ENCODE data around the gene KRT84.
"Not testable (repeated sequence)": the region's sequence is repeated elsewhere in the genome, so short reads cannot be mapped to it uniquely, and the experiment has no call there.

Gene KRT84

DNA sequence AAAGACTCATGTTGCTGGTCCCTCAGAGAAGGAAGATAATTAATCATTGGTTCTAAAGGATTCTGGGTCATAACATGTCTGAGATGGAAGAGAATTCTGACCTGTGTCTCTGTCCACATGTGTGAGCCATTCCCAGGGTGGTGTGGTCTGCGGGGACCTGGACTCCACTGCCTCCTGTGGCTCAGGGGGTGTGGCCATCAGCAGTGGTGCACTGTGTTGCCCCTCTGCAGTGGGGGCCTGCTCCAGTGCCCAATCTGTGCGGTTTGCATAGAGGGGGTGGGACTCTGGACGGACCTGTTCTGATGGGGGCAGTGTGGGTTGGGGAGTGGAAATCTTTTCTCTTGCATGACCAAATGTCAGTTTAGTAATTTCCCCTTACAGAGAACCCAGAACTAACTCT lies 31.7 kb downstream of the KRT84 start:
- Histone ChIP-seq H3K9ac (ENCODE audit: low read depth, low read length) (no peak overlapping the region), H3K36me3 (ENCODE audit: insufficient read depth, low read length) (no peaks in the 10 kb centered on the region), H3K4me1 (ENCODE audit: insufficient read depth, low read length) (no peaks in the 10 kb centered on the region), H3K9me3 (ENCODE audit: control insufficient read depth, insufficient read depth, low read length) (no peaks in the 10 kb centered on the region)

DNA sequence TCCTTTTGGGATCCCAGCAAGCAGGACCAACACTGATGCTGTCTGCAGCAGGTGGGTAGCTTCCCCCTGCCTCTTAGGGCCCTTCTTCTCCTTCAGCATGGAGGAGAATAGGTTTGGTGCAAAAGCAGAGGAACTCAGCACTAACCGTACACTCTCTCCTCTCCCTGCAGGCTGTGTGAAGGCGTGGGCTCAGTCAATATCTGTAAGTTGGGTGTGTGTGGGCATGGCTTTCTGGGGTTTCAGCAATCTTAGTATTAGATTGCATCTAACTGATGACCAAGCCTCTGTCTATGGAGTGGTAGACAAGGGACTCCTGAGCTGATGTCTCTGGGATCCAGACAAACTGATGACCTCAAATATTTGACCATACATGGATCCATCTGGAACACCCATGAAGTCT lies 32.5 kb downstream of the KRT84 start:
- Histone ChIP-seq H3K9ac (ENCODE audit: low read depth, low read length) (no peak overlapping the region), H3K36me3 (ENCODE audit: insufficient read depth, low read length) (no peaks in the 10 kb centered on the region), H3K4me1 (ENCODE audit: insufficient read depth, low read length) (no peaks in the 10 kb centered on the region), H3K9me3 (ENCODE audit: control insufficient read depth, insufficient read depth, low read length) (no peaks in the 10 kb centered on the region)

DNA sequence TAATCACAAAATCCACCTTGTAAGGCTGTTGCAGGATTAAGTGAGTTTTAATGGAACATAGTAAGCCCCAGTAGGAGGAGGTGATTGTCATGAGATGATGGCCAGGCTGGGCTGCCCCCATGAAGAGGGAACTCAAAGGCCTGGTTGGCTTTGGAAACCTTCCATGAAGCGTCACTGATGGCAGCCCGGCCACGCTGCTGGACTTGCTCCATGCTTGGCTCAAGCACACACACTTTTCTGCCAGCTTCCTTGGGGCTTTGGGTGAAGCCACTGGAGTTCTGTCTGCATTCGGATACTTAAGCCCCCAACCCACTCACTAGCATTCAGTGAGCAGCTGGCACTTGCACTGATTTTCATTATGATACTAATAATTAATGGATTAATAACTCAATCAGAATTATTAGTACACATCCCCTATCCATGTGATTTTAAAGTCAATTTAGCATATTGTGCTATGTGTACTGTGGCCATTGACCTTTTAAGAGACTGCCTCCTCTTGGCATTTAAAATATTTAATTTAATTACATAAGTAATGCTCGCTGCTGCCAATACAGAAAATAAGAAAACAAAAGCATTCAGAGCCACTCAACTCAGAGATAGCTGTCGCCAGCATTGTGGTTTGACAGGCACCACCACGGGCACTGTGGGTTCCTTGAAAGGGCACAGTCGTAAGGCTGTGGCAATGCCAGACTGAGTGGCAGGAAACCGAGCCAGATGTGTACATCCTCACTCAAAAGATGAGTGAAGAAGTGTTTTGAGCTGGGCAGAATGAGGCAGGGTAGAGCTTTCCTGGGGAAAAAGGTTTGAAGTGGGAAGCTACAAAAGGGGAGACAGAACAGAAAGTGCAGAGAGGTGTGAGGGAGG lies 34.0 kb downstream of the KRT84 start:
- Histone ChIP-seq H3K36me3 (ENCODE audit: insufficient read depth, low read length) (no peaks in the 10 kb centered on the region), H3K4me1 (ENCODE audit: insufficient read depth, low read length) (no peaks in the 10 kb centered on the region), H3K9ac (ENCODE audit: low read depth, low read length) (no peak overlapping the region), H3K9me3 (ENCODE audit: control insufficient read depth, insufficient read depth, low read length) (no peaks in the 10 kb centered on the region)

DNA sequence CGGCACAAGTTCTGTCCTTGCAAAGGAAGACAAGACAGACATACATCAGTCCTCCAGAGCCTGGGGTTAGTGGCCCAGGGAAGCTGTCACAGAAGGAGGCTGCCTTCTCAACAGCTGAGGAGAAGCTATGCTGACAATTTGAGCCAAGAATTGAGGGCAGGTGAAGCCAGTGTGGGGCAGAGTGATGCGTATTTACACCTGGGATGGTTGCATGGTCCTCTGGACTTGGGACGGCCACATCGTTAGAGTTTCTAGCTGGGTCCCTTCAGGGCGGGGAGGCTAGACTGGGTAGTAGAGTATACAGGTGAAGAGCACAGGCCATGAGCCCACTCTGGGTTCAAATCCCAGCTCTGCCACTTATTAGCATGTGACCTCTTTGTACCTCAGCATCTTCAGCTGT lies 34.7 kb downstream of the KRT84 start:
- Histone ChIP-seq H3K4me1 (ENCODE audit: insufficient read depth, low read length) (no peaks in the 10 kb centered on the region), H3K36me3 (ENCODE audit: insufficient read depth, low read length) (no peaks in the 10 kb centered on the region), H3K9me3 (ENCODE audit: control insufficient read depth, insufficient read depth, low read length) (no peaks in the 10 kb centered on the region), H3K9ac (ENCODE audit: low read depth, low read length) (no peak overlapping the region)

DNA sequence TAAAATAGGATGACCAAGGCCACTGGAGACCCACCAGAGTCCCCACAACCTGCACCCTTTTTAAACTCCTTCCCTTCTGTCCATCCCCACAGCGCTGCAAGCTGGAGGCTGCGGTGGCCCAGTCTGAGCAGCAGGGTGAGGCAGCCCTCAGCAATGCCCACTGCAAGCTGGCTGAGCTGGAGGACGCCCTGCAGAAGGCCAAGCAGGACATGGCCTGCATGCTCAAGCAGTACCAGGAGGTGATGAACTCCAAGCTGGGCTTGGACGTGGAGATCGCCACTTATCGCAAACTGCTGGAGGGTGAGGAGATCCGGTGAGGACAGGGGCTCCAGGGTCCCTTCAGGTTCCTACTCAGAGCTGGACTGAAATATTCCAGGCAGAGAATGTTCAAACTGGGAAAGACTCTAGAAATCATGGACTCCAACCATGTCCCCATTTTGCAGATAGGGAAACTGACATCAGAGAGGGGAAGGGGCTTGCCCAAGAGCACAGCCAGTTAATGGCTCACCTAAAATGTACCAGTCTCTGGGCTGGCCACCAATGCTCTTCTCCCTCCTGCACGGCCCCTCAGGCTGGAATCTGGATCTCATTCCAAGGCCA lies 35.3 kb downstream of the KRT84 start:
- no peaks in the 10 kb centered on the region for H3K4me1 ChIP-seq (ENCODE audit: insufficient read depth, low read length)
- H3K9ac ChIP-seq (ENCODE audit: low read depth, low read length): no peak overlapping the region
- H3K9me3 ChIP-seq (ENCODE audit: control insufficient read depth, insufficient read depth, low read length): no peaks in the 10 kb centered on the region
- H3K36me3 ChIP-seq (ENCODE audit: insufficient read depth, low read length): no peaks in the 10 kb centered on the region

DNA sequence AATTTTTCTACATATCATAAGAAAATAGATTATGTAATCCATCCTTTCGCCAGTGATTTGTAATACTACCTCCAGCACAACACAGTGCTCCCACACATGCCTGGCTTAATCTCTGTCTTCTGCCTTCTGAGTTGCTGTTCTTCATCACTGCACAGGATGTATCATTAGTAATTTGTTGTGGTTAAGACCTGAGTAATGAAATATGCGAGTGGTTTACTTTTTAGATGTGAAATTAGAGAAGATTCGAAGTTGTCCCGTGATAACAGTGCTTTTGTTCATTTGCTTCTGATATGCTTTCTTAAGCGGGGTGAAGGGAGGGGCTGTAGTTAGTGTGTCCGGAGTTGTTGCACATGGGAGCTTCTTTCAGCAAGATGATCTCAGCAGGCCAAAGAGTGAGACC lies 36.3 kb downstream of the KRT84 start:
- H3K36me3 ChIP-seq (ENCODE audit: insufficient read depth, low read length): no peaks in the 10 kb centered on the region
- no peak overlapping the region for H3K9ac ChIP-seq (ENCODE audit: low read depth, low read length)
- no peaks in the 10 kb centered on the region for H3K4me1 ChIP-seq (ENCODE audit: insufficient read depth, low read length)
- no peaks in the 10 kb centered on the region for H3K9me3 ChIP-seq (ENCODE audit: control insufficient read depth, insufficient read depth, low read length)

DNA sequence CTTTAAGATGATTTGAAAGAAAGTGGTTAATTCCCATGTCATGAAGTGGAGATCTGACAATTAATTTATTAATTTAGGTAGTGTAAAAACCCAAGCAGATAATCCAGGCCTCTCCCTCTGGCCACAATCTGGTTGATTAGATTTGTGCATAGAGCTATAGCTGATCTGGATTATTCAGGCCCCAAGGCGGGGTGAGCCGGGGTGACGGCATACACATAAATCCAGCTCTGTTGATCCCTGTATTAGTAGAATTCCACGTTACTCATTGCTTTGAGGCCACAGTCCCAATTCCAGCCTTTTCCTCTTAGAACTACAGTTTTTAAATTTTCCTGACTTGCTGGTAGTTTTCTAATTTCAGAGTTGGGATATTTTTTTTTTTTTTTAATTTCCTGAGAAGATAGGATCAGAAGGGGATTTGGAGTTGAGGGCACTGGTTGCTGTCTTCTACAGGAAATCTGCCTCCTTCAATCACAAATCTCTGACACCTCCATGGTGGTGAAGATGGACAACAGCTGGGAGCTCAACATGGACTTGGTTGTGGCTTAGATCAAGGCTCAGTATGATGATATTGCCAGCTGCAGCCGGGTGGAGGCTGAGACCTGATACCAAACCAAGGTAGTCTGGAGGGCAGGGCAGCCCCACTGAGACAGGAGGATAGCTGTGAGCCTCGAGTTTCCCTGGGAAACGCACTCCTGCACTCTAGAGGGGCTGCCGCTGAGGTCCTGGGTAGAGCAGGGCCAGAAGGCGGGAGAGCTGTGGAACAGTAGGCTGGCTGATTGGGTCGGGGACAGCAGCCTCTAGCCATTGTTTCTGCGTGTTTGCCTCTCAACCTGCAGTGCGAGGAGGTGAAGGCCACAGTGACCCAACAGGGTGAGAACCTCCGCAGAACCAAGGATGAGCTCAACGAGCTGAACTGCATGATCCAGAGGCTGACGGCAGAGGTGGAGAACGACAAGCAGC lies 37.6 kb downstream of the KRT84 start:
- Histone ChIP-seq H3K9ac (ENCODE audit: low read depth, low read length) (no peak overlapping the region), H3K4me1 (ENCODE audit: insufficient read depth, low read length) (no peaks in the 10 kb centered on the region), H3K36me3 (ENCODE audit: insufficient read depth, low read length) (no peaks in the 10 kb centered on the region), H3K9me3 (ENCODE audit: control insufficient read depth, insufficient read depth, low read length) (no peaks in the 10 kb centered on the region)

DNA sequence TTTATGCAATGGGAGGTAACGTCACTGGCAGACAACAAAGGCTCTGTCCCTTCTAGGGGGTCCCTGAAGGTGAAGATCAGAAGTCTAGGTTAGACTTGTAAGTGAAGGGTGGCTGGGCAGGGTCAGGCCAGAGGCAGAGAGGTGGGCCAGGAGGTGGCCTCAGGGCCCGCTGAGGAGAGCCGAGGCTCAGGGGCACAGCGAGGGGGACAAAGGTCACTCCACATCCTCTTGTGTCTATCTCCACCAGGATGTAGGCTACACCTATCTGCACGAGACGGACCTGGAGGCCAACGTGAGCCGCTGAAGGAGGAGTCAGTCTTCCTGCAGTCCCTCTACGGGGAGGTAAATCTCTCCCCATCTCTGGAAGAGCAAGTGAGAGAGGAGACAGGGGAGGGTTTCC lies 38.4 kb downstream of the KRT84 start:
- no peaks in the 10 kb centered on the region for H3K9me3 ChIP-seq (ENCODE audit: control insufficient read depth, insufficient read depth, low read length)
- H3K36me3 ChIP-seq (ENCODE audit: insufficient read depth, low read length): no peaks in the 10 kb centered on the region
- no peak overlapping the region for H3K9ac ChIP-seq (ENCODE audit: low read depth, low read length)
- H3K4me1 ChIP-seq (ENCODE audit: insufficient read depth, low read length): no peaks in the 10 kb centered on the region

DNA sequence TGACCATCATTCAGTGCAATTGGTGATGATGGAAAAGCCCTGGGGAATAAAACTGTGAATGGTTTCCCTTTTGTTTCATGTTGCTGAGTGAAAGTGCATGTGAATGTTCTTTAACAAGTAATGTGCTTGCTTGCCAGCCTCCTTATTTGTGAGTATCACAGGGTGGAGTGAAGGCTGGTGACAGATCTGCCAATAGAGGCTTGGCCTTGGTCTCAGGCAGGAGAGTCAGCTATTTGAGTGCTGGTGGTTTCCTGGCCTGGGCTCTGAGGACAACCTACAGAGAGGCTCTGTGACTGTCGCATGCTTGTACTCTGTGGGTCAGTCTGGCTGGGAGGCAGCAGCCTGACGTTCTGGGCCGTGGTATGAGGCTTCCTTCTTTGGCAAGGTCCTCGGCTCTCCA lies 38.9 kb downstream of the KRT84 start:
- no peaks in the 10 kb centered on the region for H3K9me3 ChIP-seq (ENCODE audit: control insufficient read depth, insufficient read depth, low read length)
- no peaks in the 10 kb centered on the region for H3K4me1 ChIP-seq (ENCODE audit: insufficient read depth, low read length)
- H3K36me3 ChIP-seq (ENCODE audit: insufficient read depth, low read length): no peaks in the 10 kb centered on the region
- H3K9ac ChIP-seq (ENCODE audit: low read depth, low read length): no peak overlapping the region

DNA sequence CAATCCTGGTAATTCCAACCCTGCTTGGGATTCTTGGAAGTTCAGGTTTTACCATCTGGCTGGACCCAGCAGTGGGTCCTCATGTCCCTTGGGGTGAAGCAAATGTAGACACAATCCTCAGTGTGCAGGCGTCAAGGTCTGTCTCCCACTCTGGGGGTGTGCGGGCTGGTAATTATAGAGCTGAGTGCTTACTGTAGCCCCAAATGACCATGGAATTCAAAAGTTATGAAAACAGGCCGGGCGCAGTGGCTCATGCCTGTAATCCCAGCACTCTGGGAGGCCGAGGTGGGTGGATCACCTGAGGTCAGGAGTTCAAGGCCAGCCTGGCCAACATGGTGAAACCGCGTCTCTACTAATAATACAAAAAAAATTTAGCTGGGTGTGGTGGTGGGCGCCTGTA lies 40.4 kb downstream of the KRT84 start:
- not testable (repeated sequence) for H3K9ac ChIP-seq (ENCODE audit: low read depth, low read length); H3K4me1 ChIP-seq (ENCODE audit: insufficient read depth, low read length); H3K36me3 ChIP-seq (ENCODE audit: insufficient read depth, low read length); H3K9me3 ChIP-seq (ENCODE audit: control insufficient read depth, insufficient read depth, low read length)

DNA sequence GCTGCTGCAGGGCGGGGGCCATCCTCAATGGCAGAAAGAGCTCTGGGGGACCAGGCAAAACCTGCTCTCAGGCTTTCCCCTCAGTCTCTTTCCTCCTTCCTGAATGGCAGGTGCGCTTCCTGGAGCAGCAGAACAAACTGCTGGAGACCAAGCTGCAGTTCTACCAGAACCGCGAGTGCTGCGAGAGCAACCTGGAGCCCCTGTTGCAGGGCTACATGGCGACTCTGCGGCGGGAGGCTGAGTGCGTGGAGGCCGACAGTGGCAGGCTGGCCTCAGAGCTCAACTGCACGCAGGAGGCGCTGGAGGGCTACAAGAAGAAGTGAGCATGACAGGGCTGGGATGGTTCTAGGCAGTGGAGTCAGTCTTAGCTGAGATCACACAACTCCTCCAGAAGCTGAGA lies 41.3 kb downstream of the KRT84 start:
- Histone ChIP-seq H3K9ac (ENCODE audit: low read depth, low read length) (no peak overlapping the region), H3K36me3 (ENCODE audit: insufficient read depth, low read length) (no peaks in the 10 kb centered on the region), H3K4me1 (ENCODE audit: insufficient read depth, low read length) (no peaks in the 10 kb centered on the region), H3K9me3 (ENCODE audit: control insufficient read depth, insufficient read depth, low read length) (no peaks in the 10 kb centered on the region)

DNA sequence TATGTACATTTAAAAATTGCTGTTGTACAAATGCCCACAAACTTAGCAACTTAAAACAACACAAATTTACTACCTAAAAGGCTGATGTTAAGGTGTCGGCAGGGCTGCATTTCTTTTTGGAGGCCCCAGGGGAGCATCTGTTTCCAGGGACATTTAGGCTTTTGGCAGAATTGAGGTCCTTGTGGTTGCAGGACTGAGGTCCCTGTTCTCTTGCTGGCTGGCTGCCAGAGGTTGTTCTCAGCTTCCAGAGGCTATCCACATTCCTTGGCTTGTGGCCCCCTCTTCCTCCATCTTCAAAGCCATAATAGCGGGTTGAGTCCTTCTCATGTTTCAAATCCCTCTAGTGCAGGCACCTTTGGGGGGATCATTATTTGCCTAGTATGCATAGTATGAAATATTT lies 41.9 kb downstream of the KRT84 start:
- Histone ChIP-seq H3K4me1 (ENCODE audit: insufficient read depth, low read length) (no peaks in the 10 kb centered on the region), H3K9me3 (ENCODE audit: control insufficient read depth, insufficient read depth, low read length) (no peaks in the 10 kb centered on the region), H3K9ac (ENCODE audit: low read depth, low read length) (no peak overlapping the region)

DNA sequence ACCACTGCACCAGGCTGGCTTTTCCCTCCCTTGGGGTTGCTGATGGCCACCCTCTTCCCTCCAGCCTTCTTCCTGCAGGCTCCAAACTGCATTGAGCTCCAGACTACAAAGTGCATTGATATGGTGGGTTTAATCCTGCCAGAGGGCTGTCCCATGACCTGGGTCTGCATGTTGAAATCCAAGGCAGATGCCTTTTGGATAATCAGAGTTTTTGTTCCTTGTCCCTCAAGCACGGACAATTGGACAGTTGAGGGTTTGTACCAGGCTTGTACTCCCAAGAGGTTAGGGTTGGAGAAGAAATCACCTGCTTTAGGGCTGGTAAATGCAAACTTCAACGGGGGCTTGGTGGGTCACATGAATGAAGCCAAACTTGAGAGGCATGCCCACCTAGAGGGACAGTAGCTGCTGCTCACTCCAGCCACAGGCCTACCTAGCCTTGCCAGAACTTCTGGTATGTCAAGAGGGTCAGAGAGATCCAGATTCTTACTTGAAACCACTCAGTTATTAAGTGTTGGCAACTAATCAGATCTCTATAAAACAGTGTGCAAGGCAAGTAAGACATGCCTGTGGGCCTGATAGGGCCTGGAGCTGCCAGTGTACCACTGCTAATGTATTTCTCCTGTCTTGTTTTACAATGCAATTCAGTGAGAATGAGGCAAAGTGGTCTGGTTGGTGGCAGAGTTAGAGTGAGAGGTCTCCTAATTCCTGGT lies 42.5 kb downstream of the KRT84 start:
- Histone ChIP-seq H3K9me3 (ENCODE audit: control insufficient read depth, insufficient read depth, low read length) (no peaks in the 10 kb centered on the region), H3K9ac (ENCODE audit: low read depth, low read length) (no peak overlapping the region), H3K4me1 (ENCODE audit: insufficient read depth, low read length) (no peaks in the 10 kb centered on the region), H3K36me3 (ENCODE audit: insufficient read depth, low read length) (no peaks in the 10 kb centered on the region)

More for the DNA sequence above, 41.9 kb downstream of the KRT84 start:
- H3K36me3 ChIP-seq (ENCODE audit: insufficient read depth, low read length): no peaks in the 10 kb centered on the region

DNA sequence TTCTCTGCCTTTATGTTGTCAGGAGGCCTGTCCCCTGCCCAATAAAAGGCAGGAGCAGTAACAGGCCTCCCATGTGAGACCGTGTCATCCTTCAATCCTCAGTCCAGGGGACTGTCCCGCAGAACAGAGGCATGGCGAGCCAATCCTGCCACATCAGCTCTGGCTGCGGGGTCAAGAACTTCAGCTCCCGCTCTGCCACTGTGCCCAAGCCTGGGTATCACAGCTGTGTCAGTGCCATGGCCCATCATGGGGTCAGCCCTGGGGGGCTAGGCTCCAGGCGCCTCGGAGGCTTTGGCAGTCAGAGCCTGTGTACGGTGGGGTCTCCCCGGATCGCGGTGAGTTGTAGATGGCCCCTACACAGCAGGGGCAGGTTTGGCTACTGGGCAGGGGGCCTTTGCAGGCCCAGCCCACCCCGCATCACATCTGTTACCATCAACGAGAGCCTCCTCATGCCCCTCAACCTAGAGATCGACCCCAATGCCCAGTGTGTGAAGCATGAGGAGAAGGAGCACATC lies 44.3 kb downstream of the KRT84 start:
- no peak overlapping the region for H3K9ac ChIP-seq (ENCODE audit: low read depth, low read length)
- no peaks in the 10 kb centered on the region for H3K9me3 ChIP-seq (ENCODE audit: control insufficient read depth, insufficient read depth, low read length)
- H3K36me3 ChIP-seq (ENCODE audit: insufficient read depth, low read length): no peaks in the 10 kb centered on the region
- no peaks in the 10 kb centered on the region for H3K4me1 ChIP-seq (ENCODE audit: insufficient read depth, low read length)
